ENCODE results near the gene ELANE. TPM values are rescaled to one million over a fixed set of nuclear protein-coding genes. Genes with fewer than 3 reads are reported as not detected.
"Not testable (repeated sequence)": the region's sequence is repeated elsewhere in the genome, so short reads cannot be mapped to it uniquely, and the experiment has no call there.

The ELANE gene
- total RNA-seq, 3 donors from 2014 or later: 0.43 to 1.2 (median 0.77) TPM

DNA sequence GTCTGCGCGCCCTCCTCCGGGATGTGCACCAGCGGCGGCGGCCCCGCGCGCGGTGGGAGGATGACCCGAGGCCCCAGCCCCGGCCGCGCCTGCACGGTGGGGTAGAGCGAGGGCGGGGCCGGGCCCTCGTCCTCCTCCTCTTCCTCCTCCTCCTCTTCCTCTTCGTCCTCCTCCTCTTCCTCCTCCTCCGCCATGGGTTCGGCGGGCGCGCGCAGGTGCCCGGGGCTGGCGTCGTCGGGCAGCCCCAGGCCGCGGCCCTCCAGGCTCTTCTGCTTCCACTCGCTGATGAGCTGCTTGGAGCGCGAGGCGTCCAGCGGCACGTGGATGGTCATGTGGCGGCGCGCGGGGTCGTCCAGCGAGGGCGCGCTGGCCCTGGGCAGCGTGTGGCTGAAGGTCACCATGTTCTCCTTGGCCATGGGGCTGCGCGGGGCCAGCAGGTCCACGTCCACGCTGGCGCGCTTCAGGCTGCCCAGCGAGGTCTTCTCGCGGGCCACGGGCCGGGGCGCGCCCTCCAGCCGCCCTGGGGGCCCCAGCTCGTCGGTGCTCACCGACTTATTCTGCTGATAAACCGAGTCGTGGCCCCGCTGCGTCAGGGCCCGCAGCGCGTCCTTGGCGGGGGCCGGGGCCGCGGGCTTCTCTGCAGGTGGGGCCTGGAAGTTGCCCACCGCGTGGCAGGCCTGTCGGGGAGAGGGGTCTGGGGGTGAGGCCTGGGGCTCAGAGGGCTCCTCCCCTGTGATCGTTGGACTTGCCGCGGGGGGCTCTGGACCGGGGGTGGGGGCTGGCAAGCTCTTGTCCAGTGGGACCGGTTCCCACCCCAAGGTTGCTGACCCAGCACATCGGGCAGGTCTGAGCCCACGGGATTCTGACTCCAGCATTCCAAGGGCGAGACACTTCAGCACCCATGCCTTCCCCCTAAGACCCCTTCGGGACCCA, 38.6 kb upstream of the ELANE start:
- peaks cover 20% of the 10 kb centered on the region for H3K36me3 ChIP-seq (ENCODE audit: low read depth)
- no peaks in the 10 kb centered on the region for H3K9me3 ChIP-seq
- no peaks in the 10 kb centered on the region for H3K4me1 ChIP-seq (ENCODE audit: low read depth)
- H3K4me3 ChIP-seq: no peak overlapping the region
- ATAC-seq: peak; percentile 24
- no peak for DNase-seq
- intact Hi-C loops (cut with DNase I, micrococcal nuclease): no loop called here
- TF ChIP-seq, protein P1, sequence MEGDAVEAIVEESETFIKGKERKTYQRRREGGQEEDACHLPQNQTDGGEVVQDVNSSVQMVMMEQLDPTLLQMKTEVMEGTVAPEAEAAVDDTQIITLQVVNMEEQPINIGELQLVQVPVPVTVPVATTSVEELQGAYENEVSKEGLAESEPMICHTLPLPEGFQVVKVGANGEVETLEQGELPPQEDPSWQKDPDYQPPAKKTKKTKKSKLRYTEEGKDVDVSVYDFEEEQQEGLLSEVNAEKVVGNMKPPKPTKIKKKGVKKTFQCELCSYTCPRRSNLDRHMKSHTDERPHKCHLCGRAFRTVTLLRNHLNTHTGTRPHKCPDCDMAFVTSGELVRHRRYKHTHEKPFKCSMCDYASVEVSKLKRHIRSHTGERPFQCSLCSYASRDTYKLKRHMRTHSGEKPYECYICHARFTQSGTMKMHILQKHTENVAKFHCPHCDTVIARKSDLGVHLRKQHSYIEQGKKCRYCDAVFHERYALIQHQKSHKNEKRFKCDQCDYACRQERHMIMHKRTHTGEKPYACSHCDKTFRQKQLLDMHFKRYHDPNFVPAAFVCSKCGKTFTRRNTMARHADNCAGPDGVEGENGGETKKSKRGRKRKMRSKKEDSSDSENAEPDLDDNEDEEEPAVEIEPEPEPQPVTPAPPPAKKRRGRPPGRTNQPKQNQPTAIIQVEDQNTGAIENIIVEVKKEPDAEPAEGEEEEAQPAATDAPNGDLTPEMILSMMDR (IDR thresholded peaks at IDR 0.05): no peak

DNA sequence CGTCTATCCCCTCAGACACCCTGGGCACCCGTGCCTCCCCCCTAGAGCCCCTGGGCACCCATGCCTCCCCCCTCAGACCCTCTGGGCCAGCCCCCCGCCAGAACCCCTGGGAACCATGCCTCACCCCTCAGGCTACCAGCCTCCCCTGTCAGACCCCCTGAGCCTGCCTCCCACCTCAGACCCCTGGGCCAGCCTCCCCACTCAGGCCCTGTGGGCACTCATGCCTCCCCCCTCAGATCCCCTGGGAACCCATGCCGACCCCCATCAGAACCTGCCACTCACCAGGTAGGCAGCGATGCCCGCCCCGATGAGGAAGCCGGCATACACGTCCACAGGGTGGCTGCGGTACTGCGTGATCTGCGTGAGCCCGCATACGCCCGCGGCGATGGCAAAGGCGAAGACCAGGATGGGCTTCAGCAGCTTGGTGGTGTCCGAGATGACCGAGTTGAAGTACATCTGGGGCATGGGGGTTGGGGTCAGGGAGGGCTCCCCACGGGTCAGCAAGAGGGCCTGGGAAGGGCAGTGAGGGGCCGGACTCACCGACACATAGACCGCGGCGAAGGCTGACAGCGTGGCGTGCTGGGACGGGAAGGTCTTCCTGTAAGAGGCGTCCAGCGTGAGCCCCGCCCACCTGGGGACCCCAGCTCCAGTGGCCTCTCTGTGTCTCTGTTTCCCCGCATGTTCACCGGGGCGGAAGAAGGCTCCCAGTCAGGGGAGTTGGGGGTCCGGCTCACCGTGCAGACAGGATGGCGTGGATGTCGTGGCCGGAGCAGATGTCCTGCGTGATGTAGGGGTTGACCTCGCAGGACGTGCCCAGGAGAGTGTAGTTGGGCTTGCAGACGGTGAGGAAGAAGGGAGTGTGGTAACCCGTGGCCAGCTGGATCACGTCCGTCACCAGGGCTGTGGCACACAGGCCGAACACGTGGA, 37.7 kb upstream of the ELANE start:
- peak; percentile 23 for ATAC-seq
- Histone ChIP-seq H3K36me3 (ENCODE audit: low read depth) (peaks cover 12% of the 10 kb centered on the region), H3K9me3 (no peaks in the 10 kb centered on the region), H3K4me1 (ENCODE audit: low read depth) (no peaks in the 10 kb centered on the region), H3K4me3 (no peak overlapping the region)
- intact Hi-C loops (cut with DNase I, micrococcal nuclease): no loop called here
- TF ChIP-seq, protein P1 (IDR thresholded peaks at IDR 0.05): no peak
- no peak for DNase-seq

DNA sequence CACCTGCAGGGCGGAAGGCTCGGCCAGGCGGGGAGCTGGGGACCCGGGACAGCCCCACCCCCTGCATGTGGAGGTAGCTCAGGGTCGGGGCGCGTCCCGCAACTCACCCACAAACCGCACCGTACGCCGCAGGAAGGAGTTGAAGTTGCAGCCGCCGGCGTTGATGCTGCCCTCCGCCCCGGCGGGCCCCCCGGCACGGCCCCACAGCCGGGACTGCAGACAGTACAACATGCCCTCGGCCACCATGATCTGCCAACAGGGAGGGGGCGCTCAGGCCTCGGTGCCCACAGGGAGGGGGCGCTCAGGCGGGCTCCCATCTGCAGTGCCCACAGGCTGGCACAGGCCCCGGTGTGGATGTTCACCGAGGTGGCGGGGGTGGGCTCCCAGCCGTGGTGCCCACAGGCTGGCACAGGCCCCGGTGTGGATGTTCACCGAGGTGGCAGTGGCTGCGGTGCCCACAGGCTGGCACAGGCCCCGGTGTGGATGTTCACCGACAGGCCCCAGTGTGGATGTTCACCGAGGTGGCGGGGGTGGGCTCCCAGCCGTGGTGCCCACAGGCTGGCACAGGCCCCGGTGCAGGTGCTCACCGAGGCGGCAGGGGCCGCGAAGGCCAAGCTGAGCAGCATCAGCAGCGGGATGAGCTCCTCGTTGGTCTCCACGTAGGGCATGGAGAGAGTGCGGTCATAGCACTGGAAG, 36.9 kb upstream of the ELANE start:
- TF ChIP-seq, protein P1 (IDR thresholded peaks at IDR 0.05): no peak
- H3K36me3 ChIP-seq (ENCODE audit: low read depth): peaks cover 6% of the 10 kb centered on the region
- H3K4me1 ChIP-seq (ENCODE audit: low read depth): no peaks in the 10 kb centered on the region
- peak; percentile 5 for ATAC-seq
- H3K9me3 ChIP-seq: no peaks in the 10 kb centered on the region
- no peak for DNase-seq
- intact Hi-C loops (cut with DNase I, micrococcal nuclease): no loop called here
- H3K4me3 ChIP-seq: no peak overlapping the region

DNA sequence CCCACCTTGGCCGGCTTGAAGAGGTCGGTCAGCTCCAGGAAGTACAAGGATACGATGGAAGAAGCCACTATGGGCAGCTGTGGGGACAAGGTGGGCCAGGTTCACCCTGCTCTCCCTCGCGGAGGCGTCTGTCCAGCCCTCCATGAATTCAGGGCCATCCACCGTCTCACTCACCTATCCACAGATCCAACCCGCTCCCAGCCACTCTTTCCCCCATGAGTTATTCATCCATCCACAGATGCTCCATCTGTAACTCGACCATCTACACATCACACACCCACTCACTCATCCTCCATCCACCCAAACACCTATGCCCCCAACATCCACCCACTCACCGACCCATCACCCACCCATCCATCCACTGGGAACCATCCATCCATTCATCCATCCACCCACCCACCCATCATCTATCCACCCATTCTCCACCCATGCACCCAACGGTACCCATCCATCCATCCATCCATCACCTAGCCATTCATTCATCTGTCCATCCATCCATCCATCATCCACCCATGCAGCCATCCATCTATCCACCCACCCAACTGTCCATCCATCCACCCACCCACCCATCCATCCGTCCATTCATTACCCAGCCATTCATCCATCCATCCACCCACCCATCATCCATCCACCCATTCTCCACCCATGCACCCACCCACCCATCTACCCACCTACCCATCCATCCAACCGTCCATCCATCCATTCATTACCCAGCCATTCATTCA, 36.2 kb upstream of the ELANE start:
- H3K4me3 ChIP-seq: no peak overlapping the region
- intact Hi-C loops (cut with DNase I, micrococcal nuclease): no loop called here
- no peak for DNase-seq
- TF ChIP-seq, protein P1 (IDR thresholded peaks at IDR 0.05): no peak
- no peaks in the 10 kb centered on the region for H3K9me3 ChIP-seq
- no peaks in the 10 kb centered on the region for H3K4me1 ChIP-seq (ENCODE audit: low read depth)
- H3K36me3 ChIP-seq (ENCODE audit: low read depth): peaks cover 2% of the 10 kb centered on the region
- no peak for ATAC-seq

DNA sequence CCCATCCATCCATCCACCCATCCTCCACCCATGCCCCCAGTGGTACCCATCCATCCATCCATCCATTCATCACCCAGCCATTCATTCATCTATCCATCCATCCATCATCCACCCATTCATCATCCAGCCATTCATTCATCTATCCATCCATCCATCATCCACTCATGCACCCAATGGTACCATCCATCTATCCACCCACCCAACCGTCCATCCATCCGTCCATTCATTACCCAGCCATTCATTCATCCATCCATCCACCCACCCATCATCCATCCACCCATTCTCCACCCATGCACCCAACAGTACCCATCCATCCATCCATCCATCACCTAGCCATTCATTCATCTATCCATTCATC, 35.6 kb upstream of the ELANE start:
- intact Hi-C loops (cut with DNase I, micrococcal nuclease): no loop called here
- H3K4me3 ChIP-seq: no peak overlapping the region
- DNase-seq: no peak
- ATAC-seq: no peak
- peaks cover 4% of the 10 kb centered on the region for H3K4me1 ChIP-seq (ENCODE audit: low read depth)
- TF ChIP-seq, protein P1 (IDR thresholded peaks at IDR 0.05): no peak
- no peaks in the 10 kb centered on the region for H3K9me3 ChIP-seq
- no peaks in the 10 kb centered on the region for H3K36me3 ChIP-seq (ENCODE audit: low read depth)

DNA sequence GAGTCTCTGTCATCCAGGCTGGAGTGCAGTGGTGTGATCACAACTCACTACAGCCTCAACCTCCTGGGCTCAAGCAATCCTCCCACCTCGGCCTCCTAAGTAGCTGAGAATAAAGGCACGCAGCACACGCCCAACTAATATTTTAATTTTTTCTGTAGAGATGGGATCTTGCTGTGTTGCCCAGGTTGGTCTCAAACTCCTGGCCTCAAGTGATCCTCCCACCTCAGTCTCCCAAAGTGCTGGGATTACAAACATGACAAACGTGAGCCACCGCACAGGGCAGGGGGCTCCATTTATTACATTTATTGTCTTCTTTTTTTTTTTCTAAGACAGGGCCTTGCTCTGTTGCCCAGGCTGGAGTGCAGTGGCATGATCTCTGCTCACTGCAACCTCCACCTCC, 31.9 kb upstream of the ELANE start:
- intact Hi-C loops (cut with DNase I, micrococcal nuclease); ATAC-seq; H3K4me1 ChIP-seq (ENCODE audit: low read depth): not testable (repeated sequence)

More for the DNA sequence above, 31.9 kb upstream of the ELANE start:
- not testable (repeated sequence) for H3K36me3 ChIP-seq (ENCODE audit: low read depth); DNase-seq; H3K9me3 ChIP-seq; H3K4me3 ChIP-seq

Measured in mucosa of descending colon (tissue), 3 donors.